IMR-90 (cell line): ENCODE results near the gene PRRX1. TPM values are rescaled to one million over a fixed set of nuclear protein-coding genes. Genes with fewer than 3 reads are reported as not detected.

Experiments used
- ATAC-seq: fragments of 200-7000 bp; cut with Tn5 transposase; 2 replicates; pipeline ENCODE4 v1.9.1; 2020; ENCODE audit warnings: low read depth, mild to moderate bottlenecking, moderate library complexity
- BruUV-seq: library from RNA; stranded (reverse); fragments of 400-500 nt; replicated peaks from 2 replicates; lab custom pipeline; 2021; lab: Mats Ljungman, UMichigan
- CTCF ChIA-PET: fragments of 300-600 bp; formaldehyde crosslinking; extraction: SDS; loops from one replicate; lab custom pipeline; 2021; ENCODE audit warnings: antibody characterized with exemption; lab: Yijun Ruan, JAX
- POLR2A ChIA-PET: fragments of 300-600 bp; sonication (Branson Sonifier 250); formaldehyde crosslinking; loops from one replicate; lab custom pipeline; 2022; ENCODE audit warnings: antibody characterized with exemption; ENCODE audit not compliant: unreplicated experiment; lab: Charles Lee
- DNase-seq: peaks from one replicate; pipeline ENCODE4 v3.0.0; 2013
- H2AFZ ChIP-seq: replicated peaks from 2 replicates; pipeline ENCODE3; 2013; ENCODE audit warnings: low read length, mild to moderate bottlenecking; ENCODE audit not compliant: poor library complexity
- H2AK5ac ChIP-seq: 2 replicates; pipeline ENCODE4 v1.6.1; 2013; ENCODE audit warnings: low read depth, low read length, inconsistent platforms
- H2AK9ac ChIP-seq: replicated peaks from 2 replicates; pipeline ENCODE3; 2013; ENCODE audit warnings: mild to moderate bottlenecking, low read depth, low read length, moderate library complexity; ENCODE audit not compliant: poor library complexity
- H2BK120ac ChIP-seq: 2 replicates; pipeline ENCODE4 v1.6.1; 2013; ENCODE audit warnings: low read depth, low read length, inconsistent platforms
- H2BK15ac ChIP-seq: 3 replicates; pipeline ENCODE4 v1.6.1; 2013; ENCODE audit warnings: low read depth, low read length, inconsistent platforms
- H2BK20ac ChIP-seq: 2 replicates; pipeline ENCODE4 v1.6.1; 2013; ENCODE audit warnings: low read depth, mild to moderate bottlenecking, inconsistent platforms, low read length, moderate library complexity
- H2BK5ac ChIP-seq: 2 replicates; pipeline ENCODE4 v1.6.1; 2013; ENCODE audit warnings: mild to moderate bottlenecking, low read depth, low read length, inconsistent platforms; ENCODE audit not compliant: poor library complexity, severe bottlenecking
- H3K14ac ChIP-seq: replicated peaks from 2 replicates; pipeline ENCODE4 v1.6.1; 2013; ENCODE audit warnings: low read depth, low read length, inconsistent platforms
- H3K18ac ChIP-seq: 2 replicates; pipeline ENCODE4 v1.6.1; 2013; ENCODE audit warnings: low read depth, low read length, control low read depth
- H3K23ac ChIP-seq: 2 replicates; pipeline ENCODE4 v1.6.1; 2013; ENCODE audit warnings: low read depth, low read length, inconsistent platforms
- H3K27ac ChIP-seq: 2 replicates; pipeline ENCODE4 v1.5.1; 2013; ENCODE audit warnings: mild to moderate bottlenecking, control low read depth, low read length; ENCODE audit not compliant: insufficient read depth
- H3K27me3 ChIP-seq: 2 replicates; pipeline ENCODE4 v1.6.1; 2013; ENCODE audit warnings: low read length; ENCODE audit not compliant: control insufficient read depth, insufficient read depth
- H3K36me3 ChIP-seq: 2 replicates; pipeline ENCODE4 v1.6.1; 2013; ENCODE audit warnings: low read length, mixed read lengths; ENCODE audit not compliant: control insufficient read depth, insufficient read depth
- H3K4ac ChIP-seq: 2 replicates; pipeline ENCODE4 v1.6.1; 2013; ENCODE audit warnings: low read depth, low read length, inconsistent platforms
- H3K4me1 ChIP-seq: 2 replicates; pipeline ENCODE4 v1.6.1; 2013; ENCODE audit warnings: low read length, mixed read lengths; ENCODE audit not compliant: control insufficient read depth, insufficient read depth
- H3K4me2 ChIP-seq: 2 replicates; pipeline ENCODE4 v1.6.1; 2013; ENCODE audit warnings: low read depth, mild to moderate bottlenecking, control low read depth, low read length, moderate library complexity
- H3K4me3 ChIP-seq: 2 replicates; pipeline ENCODE4 v1.5.1; 2013; ENCODE audit warnings: low read depth, mild to moderate bottlenecking, control low read depth, low read length, moderate library complexity; ENCODE audit not compliant: insufficient read depth
- H3K56ac ChIP-seq: 2 replicates; pipeline ENCODE4 v1.6.1; 2013; ENCODE audit warnings: low read length, inconsistent platforms; ENCODE audit not compliant: insufficient read depth; ENCODE audit errors: extremely low read depth
- H3K79me1 ChIP-seq, 2 experiments: 2 replicates each; pipeline ENCODE4 v1.6.1; 2013; ENCODE audit warnings: low read length in 2 of 2, inconsistent platforms in 1 of 2, low read depth in 1 of 2
- H3K9ac ChIP-seq: 2 replicates; pipeline ENCODE4 v1.6.1; 2013; ENCODE audit warnings: low read depth, low read length, control low read depth
- H3K9me1 ChIP-seq: 2 replicates; pipeline ENCODE4 v1.6.1; 2013; ENCODE audit warnings: low read length, inconsistent platforms; ENCODE audit not compliant: insufficient read depth
- H3K9me3 ChIP-seq: 2 replicates; pipeline ENCODE4 v1.6.1; 2013; ENCODE audit warnings: low read length; ENCODE audit not compliant: control insufficient read depth, insufficient read depth
- H4K20me1 ChIP-seq: 2 replicates; pipeline ENCODE4 v1.6.1; 2013; ENCODE audit warnings: low read length, inconsistent platforms; ENCODE audit not compliant: insufficient read depth
- H4K5ac ChIP-seq: 2 replicates; pipeline ENCODE4 v1.6.1; 2013; ENCODE audit warnings: mild to moderate bottlenecking, low read depth, low read length, control low read depth
- H4K8ac ChIP-seq, 2 experiments: 2 replicates each; pipeline ENCODE4 v1.6.1; 2013; ENCODE audit warnings: low read depth in 2 of 2, low read length in 2 of 2, control low read depth in 1 of 2, inconsistent platforms in 1 of 2
- H4K91ac ChIP-seq: 2 replicates; pipeline ENCODE4 v1.6.1; 2013; ENCODE audit warnings: low read depth, low read length, inconsistent platforms; ENCODE audit not compliant: insufficient read depth
- BHLHE40 ChIP-seq: fragments of 150-350 bp; IDR thresholded peaks from 2 replicates; pipeline ENCODE4 v1.6.1; 2016; ENCODE audit warnings: mild to moderate bottlenecking, low read depth, low read length
- CEBPB ChIP-seq: IDR thresholded peaks from 2 replicates; pipeline ENCODE4 v1.6.1; 2012; ENCODE audit warnings: low read depth, low read length, improper control_type of control experiment
- CHD1 ChIP-seq: IDR thresholded peaks from 2 replicates; pipeline ENCODE4 v1.6.1; 2012; ENCODE audit warnings: low read depth, low read length, improper control_type of control experiment
- FOS ChIP-seq: fragments of 150-350 bp; IDR thresholded peaks from 2 replicates; pipeline ENCODE4 v1.6.1; 2016; ENCODE audit warnings: low read depth, low read length
- MAFK ChIP-seq: IDR thresholded peaks from 2 replicates; pipeline ENCODE4 v1.6.1; 2012; ENCODE audit warnings: low read depth, low read length, improper control_type of control experiment
- MXI1 ChIP-seq: IDR thresholded peaks from 2 replicates; pipeline ENCODE4 v1.6.1; 2012; ENCODE audit warnings: low read depth, mild to moderate bottlenecking, low read length, moderate library complexity, borderline replicate concordance
- NFE2L2 ChIP-seq: fragments of 150-350 bp; IDR thresholded peaks from 2 replicates; pipeline ENCODE4 v1.6.1; 2016; ENCODE audit warnings: low read depth, mild to moderate bottlenecking, low read length
- POLR2A ChIP-seq: IDR thresholded peaks from 2 replicates; pipeline ENCODE4 v1.6.1; 2012; ENCODE audit warnings: mild to moderate bottlenecking, low read depth, low read length
- RAD21 ChIP-seq: IDR thresholded peaks from 2 replicates; pipeline ENCODE4 v1.6.1; 2012; ENCODE audit warnings: low read length, improper control_type of control experiment
- RCOR1 ChIP-seq: IDR thresholded peaks from 2 replicates; pipeline ENCODE4 v1.6.1; 2012; ENCODE audit warnings: mild to moderate bottlenecking, low read length, improper control_type of control experiment; ENCODE audit not compliant: insufficient replicate concordance
- RFX5 ChIP-seq: IDR thresholded peaks from 2 replicates; pipeline ENCODE4 v1.8.0; 2012; ENCODE audit warnings: low read depth, mild to moderate bottlenecking, low read length, moderate library complexity
- SMC3 ChIP-seq: fragments of 150-350 bp; IDR thresholded peaks from 2 replicates; pipeline ENCODE4 v1.6.1; 2016; ENCODE audit warnings: low read depth, mild to moderate bottlenecking, antibody characterized with exemption, low read length, moderate library complexity
- WGBS, 2 experiments: methylation state at CpG; one replicate each; pipeline versions ENCODE4 v1.1.5 to v1.1.7; 2013; ENCODE audit warnings: missing lambda C conversion rate in 2 of 2; ENCODE audit not compliant: insufficient read length in 1 of 2; ENCODE audit errors: extremely low coverage in 2 of 2; 5-methylcytosine and 5-hydroxymethylcytosine counted together
- dilution Hi-C: fragments of 300-500 bp; cut with HindIII; formaldehyde crosslinking; loops from one replicate; pipeline ENCODE4 v1.14.3; 2018; ENCODE audit warnings: low sequenced_read_pairs; ENCODE audit not compliant: unreplicated experiment
- in situ Hi-C: fragments of 300-500 bp; cut with MboI; formaldehyde crosslinking; loops from 3 replicates; pipeline ENCODE4 v1.14.3; 2019; ENCODE audit warnings: low sequenced_read_pairs, inconsistent platforms, mixed read lengths
- intact Hi-C: fragments of 100-400 bp; cut with micrococcal nuclease; formaldehyde crosslinking; loops from 2 replicates; pipeline ENCODE4 v1.10.0; 2022
- polyA plus RNA-seq, 3 experiments: library from polyadenylated mRNA; depleted of rRNA; stranded (reverse); fragments of >200 nt; gene quantifications; 2 replicates each; pipeline ENCODE4 v1.2.3, GENCODE V29; 2012; ENCODE audit warnings: low replicate concordance in 1 of 3
- total RNA-seq: library from RNA; depleted of rRNA; stranded (reverse); fragments of >200 nt; gene quantifications from 2 replicates; pipeline ENCODE4 v1.2.3, GENCODE V29; 2012
- TF ChIP-seq, protein P1 (sequence below): fragments of 150-350 bp; IDR thresholded peaks from 2 replicates; pipeline ENCODE4 v1.6.1; 2017; ENCODE audit warnings: mild to moderate bottlenecking, antibody characterized with exemption, low read length, low read depth
- TF ChIP-seq, protein P2 (sequence below): fragments of 150-350 bp; IDR thresholded peaks from 2 replicates; pipeline ENCODE4 v1.6.1; 2016; ENCODE audit warnings: low read depth, mild to moderate bottlenecking, low read length, moderate library complexity, borderline replicate concordance
- TF ChIP-seq, protein P3 (sequence below): conservative IDR thresholded peaks from 2 replicates; pipeline ENCODE4 v1.5.1; 2012; ENCODE audit warnings: mild to moderate bottlenecking, low read depth, low read length, improper control_type of control experiment

Gene PRRX1
- total and polyA plus RNA-seq, 2 of the 4 experiments (the other 2 are of a cell fraction), result 50.0 to 65.4 TPM

DNA sequence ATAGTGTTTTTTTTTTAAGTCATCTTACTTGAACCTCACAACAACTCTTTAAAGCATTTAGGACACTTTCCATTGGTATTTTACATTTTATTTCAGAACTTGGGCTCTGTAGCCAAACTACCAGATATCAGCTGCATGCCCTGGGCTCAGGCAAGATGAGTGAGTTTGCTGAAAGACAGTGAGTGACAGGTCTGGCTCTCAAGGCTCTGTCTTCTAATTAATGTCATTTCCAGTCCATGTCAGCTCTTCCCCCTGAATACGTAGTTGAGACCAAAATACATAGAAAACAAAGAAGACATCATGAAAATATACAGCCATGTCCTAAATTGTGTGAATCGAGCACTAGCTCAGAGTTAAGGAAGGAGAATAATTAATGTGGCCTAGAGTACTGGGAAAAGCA lies 39.7 kb downstream of the PRRX1 start:
- Histone ChIP-seq H2BK120ac (no peak overlapping the region), H3K4me2 (no peak overlapping the region), H3K9me3 (no peaks in the 10 kb centered on the region), H3K27ac (no peak overlapping the region), H3K23ac (no peak overlapping the region), H3K9me1 (peaks cover 10% of the 10 kb centered on the region), H4K8ac (peak overlapping the region in 1 of 2 experiments; percentile 30; a peak in 1 of 4 replicates), H3K27me3 (no peaks in the 10 kb centered on the region), H2AFZ (no peak overlapping the region), H3K4me1 (peaks cover 14% of the 10 kb centered on the region), H3K4ac (no peak overlapping the region), H2BK5ac (no peak overlapping the region), H2AK5ac (no peak overlapping the region), H2AK9ac (no peak overlapping the region), H3K14ac (no peak overlapping the region), H3K18ac (no peak overlapping the region), H2BK15ac (no peak overlapping the region), H2BK20ac (no peak overlapping the region), H4K91ac (no peak overlapping the region), H3K56ac (no peak overlapping the region), H3K4me3 (no peak overlapping the region), H4K20me1 (no peaks in the 10 kb centered on the region), H3K79me1 (peaks cover 30 to 50% of the 10 kb centered on the region in 2 experiments), H4K5ac (no peak overlapping the region), H3K36me3 (peaks cover 1% of the 10 kb centered on the region; the same call in 1 of the 2 replicates), H3K9ac (no peak overlapping the region)
- BruUV-seq, result no TSS peak
- dilution Hi-C loops, result no loop called here
- ChIA-PET CTCF (no interaction called here), POLR2A (no interaction called here)
- DNase-seq (no peak), ATAC-seq (no peak)
- WGBS, 2 experiments, result no CpG with 5 or more reads among the region's 2 CpGs
- TF ChIP-seq MAFK (no peak), SMC3 (no peak), NFE2L2 (no peak), FOS (no peak), CHD1 (no peak), BHLHE40 (no peak), POLR2A (no peak), RFX5 (no peak), CEBPB (no peak), MXI1 (no peak), RCOR1 (no peak), RAD21 (no peak)
- TF ChIP-seq, protein P1, sequence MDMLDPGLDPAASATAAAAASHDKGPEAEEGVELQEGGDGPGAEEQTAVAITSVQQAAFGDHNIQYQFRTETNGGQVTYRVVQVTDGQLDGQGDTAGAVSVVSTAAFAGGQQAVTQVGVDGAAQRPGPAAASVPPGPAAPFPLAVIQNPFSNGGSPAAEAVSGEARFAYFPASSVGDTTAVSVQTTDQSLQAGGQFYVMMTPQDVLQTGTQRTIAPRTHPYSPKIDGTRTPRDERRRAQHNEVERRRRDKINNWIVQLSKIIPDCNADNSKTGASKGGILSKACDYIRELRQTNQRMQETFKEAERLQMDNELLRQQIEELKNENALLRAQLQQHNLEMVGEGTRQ, result no peak
- TF ChIP-seq, protein P2, sequence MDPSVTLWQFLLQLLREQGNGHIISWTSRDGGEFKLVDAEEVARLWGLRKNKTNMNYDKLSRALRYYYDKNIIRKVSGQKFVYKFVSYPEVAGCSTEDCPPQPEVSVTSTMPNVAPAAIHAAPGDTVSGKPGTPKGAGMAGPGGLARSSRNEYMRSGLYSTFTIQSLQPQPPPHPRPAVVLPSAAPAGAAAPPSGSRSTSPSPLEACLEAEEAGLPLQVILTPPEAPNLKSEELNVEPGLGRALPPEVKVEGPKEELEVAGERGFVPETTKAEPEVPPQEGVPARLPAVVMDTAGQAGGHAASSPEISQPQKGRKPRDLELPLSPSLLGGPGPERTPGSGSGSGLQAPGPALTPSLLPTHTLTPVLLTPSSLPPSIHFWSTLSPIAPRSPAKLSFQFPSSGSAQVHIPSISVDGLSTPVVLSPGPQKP, result no peak
- TF ChIP-seq, protein P3, sequence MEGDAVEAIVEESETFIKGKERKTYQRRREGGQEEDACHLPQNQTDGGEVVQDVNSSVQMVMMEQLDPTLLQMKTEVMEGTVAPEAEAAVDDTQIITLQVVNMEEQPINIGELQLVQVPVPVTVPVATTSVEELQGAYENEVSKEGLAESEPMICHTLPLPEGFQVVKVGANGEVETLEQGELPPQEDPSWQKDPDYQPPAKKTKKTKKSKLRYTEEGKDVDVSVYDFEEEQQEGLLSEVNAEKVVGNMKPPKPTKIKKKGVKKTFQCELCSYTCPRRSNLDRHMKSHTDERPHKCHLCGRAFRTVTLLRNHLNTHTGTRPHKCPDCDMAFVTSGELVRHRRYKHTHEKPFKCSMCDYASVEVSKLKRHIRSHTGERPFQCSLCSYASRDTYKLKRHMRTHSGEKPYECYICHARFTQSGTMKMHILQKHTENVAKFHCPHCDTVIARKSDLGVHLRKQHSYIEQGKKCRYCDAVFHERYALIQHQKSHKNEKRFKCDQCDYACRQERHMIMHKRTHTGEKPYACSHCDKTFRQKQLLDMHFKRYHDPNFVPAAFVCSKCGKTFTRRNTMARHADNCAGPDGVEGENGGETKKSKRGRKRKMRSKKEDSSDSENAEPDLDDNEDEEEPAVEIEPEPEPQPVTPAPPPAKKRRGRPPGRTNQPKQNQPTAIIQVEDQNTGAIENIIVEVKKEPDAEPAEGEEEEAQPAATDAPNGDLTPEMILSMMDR, result no peak
- intact Hi-C loops, result no loop called here
- in situ Hi-C loops, result loop anchor here (25.0 kb wide), 1 partner anchor 1591 kb away; the partner anchor contains the start of gene ATP1B1
